HG03039 (cell line): Measurements from ENCODE around the gene PPEF2.
"Not testable (repeated sequence)": the region's sequence is repeated elsewhere in the genome, so short reads cannot be mapped to it uniquely, and the experiment has no call there.

Source experiments
- ATAC-seq: cut with Tn5 transposase; IDR thresholded peaks from one replicate; pipeline ENCODE4 v1.9.1; 2021; ENCODE audit warnings: mild to moderate bottlenecking, moderate library complexity; ENCODE audit not compliant: unreplicated experiment

PPEF2 gene

DNA sequence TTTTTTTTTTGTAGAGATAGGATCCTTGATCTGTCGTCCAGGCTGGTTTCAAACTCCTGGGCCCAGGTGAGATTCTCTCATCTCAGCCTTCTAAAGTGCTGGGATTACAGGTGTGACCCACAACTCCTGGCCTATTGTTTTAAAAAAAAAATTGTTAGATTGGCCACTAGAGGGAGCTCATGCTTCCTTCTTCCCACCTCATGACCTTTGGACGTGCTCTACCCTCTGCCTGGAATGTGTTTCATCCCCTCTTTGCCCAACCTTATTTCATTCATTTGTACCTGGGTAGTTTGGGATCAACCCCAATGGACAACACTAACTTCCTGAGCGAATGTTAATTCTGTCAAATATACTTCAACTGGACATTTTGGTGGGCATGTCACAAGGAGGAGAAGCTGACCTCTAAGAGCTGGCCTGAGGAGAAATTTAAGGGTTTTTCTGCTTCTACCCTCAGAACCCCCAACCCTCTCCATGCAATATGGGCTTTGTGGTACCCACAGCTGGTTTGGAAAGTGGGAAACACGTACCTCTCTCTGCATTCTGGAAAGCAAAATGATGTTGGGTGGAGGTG is 6.4 kb downstream of the PPEF2 start:
- no peak for ATAC-seq

DNA sequence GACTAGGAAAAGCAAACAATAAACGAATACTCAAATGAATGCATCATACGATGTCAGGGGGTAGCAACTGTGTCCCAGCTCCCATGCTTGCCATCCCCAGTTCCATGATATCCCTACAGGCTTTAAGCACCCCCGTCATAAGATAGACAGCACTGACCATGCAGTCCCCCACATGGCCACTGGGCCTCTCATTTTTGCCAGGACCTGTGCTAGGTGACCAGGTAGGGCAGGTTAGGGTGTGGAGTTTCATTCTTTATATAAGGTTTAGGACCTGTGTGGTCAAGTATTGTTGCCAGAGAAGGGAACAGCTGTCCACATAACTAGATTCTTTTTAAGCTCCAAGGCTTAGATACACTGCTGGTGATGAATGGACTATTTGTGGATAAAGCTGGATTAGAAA is 9.7 kb downstream of the PPEF2 start:
- ATAC-seq, result no peak

DNA sequence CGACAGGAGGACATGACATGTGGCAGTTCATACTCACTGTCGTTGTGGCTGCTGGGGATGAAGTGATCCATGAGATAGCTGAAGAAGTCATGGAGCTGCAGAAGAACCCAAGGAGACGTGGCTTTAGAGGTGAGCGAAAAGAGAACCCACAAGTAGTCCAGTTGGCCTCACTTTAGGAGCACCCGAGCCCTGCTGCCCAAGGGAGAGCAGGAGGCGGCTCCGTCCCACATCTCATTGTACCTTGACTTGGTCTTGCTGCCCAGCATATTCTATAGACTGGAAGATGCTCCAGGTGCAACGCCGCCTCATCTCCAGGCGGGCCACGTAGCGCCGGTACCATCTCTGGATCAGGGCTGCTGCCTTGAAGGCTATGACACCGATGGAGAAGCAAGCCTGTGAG is 10.6 kb downstream of the PPEF2 start:
- no peak for ATAC-seq

DNA sequence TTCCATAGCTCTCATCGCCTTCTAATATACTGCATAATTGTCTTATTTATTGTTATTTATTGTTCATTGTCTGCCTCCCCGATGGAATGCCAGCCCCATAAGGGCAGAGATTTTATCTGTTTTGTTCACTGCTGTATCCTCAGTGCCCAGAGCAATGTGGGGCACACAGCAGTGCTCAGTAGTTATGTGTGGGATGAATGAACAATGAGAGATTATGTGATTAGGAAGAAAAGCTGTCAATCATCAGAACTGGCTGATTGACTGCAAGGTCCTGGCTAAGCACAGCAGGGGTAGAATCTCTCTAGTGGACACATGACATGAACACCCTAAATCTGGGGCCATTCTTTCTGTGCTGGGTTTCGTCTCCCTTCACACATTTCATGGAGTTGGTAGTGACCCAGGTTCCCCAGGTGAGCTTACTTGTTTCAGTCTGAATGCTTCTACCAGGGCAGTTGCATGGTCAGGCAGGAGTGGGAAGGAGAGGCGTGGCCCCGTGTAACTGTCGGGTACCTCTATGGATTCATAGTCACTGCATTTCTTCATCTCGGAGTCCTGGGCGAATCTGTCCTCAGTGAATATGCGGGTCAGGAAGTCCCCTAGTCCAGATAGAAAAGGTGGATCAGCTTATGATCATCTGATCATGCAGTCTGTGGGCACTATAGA is 12.6 kb downstream of the PPEF2 start:
- no peak for ATAC-seq

DNA sequence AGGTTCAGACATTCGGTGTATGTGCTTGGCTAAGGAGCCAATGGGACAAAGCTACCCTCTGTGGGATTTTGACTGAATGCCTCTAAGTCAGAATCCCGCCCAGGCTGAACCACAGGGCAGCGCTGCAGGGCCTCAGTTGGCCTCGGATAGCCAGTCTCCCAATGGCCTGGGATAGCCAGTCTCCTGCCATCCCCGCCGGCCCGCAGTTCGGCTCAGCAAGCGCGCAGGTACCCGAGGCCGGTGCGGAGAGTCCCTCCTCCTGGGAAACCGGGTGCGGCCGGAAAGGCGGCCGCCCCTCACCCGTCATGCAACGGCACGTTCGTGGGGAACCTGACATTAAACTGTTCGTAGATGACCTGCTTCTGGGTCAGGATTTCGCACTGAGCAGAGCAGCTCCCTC is 16.1 kb downstream of the PPEF2 start:
- no peak for ATAC-seq

DNA sequence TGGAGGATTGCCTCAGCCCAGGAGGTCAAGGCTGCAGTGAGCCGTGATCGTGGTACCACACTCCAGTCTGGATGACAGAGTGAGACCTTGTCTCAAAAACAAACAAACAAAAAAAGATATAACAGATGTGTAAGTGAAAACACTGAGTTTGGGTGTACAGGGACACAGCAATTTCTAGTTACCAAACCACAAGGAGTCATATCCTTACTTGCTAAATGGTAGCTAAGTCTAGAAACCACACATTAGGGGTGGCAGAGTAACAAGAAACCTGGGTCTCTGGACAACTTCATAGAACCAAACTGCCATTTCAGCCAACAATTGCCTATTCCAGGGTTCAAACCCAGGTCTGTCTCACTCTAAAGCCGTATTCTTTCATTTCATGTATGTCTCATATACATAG is 20.8 kb downstream of the PPEF2 start:
- ATAC-seq, result no peak

DNA sequence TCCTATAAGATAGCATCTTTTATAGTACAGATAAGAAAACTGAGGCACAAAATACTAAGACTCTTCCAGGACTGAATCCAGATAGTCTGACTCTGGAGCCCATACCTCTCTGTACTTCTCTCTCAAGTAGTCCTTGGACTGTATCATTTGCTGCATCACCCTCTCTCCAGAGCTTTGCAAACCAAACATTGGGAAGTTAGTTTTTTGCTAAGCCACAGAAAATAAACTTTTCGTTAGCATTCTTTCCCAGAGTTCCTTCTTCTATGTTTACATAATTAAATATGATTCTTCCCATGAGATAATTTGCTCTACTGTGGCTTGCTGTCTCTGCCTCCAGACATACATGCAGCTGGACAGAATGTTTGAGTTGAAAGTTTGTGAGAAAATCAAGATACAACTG is 22.0 kb downstream of the PPEF2 start:
- no peak for ATAC-seq

DNA sequence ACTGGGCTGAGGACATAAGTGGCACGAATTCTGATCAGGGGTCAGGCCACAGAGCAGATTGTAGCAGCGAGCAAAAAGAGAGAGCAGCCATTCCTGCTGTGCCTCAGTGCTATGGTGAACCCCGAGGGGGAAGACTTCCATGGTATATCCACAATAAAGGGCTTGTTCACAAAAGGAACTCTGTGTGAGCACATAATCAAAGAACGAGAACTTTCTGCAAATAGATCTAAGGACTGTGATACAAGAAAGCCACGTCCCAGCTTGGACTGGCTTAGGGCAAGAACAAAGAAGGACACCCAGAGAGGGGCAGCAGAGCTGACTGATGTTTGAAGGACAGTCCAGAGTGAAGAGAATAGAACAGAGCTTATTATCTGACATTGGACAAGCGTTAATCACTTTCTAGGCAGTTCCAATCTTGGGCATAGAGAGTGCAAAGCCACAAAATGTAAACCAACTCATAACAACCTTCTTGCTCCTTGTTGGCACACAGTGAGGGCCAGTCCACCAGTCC is 24.0 kb downstream of the PPEF2 start:
- ATAC-seq, result no peak

DNA sequence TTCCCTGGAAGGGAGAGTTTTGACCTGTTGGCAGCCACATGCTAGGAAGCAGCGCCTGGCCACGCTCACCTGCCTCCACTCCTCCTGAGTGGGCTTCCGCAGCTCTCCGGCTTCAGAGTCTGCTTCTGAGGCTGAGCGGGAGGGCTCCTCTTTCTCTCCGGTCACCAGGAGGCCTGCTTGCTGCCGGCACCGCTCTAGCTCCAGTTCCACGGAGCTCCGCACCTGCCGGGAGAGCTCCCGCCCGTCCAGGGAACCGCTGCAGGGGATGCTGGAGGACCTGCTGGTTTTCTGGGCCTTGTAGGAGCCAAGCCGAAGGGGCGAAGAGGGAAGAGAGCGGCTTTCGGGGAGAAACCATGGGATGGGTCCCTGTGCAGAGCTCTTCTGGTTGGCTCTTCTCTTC is 26.0 kb downstream of the PPEF2 start:
- ATAC-seq, result no peak

DNA sequence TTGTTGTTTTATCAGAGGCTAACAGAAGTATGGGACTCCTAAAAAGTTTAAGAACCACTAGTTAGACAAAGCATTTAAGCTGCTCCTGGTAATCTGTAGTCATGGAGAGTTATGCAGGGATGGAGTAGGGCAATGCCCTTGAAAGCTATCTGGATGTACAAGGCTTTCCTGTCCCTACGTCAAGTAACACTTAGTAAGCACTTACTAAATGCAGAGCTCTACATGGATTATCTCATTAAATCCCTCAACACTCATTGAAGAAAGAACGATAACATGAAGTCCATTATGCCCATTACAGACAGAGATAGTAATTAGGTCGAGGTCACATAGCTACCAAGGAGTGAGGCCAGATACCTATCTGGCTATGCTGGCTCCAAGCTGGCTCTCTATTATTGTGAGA is 33.2 kb downstream of the PPEF2 start:
- ATAC-seq, result no peak

DNA sequence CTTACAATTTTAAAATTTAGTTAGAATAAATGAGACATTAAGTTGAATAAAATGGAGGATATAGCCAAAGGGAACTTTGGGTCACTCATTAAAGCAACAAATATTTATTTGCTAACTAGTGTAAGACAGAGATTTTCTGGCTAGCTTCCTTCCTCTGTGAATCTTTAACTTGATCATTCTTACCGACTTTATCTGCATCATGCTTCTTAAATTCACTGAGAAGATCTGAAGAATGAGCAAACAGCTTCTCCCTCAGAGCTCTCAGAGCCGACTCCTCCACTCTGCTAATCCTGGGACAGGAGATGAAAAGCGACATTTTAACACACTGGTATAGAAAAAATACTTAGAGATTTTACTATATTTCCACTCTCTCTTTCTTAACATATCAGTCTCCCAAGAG is 35.1 kb downstream of the PPEF2 start:
- no peak for ATAC-seq

DNA sequence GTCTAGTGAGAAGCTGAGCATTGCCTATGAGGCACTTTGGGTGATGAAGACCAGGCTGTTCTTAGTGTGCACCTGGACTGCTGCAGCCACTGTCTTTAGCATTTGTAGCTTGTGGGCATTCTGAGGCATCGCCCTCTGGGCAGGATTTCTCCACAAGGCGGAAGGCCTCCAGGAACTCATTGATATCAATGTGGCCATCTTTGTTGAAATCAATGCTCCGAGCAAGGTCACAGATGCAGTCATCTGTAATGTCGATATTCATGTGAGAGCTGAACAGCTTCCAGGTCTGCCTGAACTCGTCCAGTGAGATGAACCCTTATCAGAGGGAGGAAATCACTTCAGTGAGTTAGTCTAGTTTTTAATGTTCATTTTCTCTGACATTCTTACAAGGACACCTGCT is 41.6 kb downstream of the PPEF2 start:
- ATAC-seq, result no peak

DNA sequence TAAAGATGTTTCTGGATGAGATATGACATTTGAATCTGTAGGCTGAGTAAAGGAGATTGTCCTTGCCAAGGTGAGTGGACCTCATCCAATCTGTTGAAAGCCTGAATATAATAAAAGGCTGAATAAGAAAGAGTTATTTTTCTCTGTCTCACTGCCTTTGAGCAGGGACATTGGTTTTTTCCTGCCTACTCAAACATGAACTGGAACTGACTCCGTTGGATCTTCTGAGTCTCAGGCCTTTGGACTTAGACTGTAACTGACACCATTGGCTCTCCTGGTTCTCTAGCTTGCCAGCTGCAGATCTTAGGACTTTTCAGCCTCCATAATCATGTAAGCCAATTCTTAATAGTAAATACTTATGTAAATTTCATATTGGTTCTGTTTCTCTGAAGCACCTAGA is 43.5 kb downstream of the PPEF2 start:
- no peak for ATAC-seq

DNA sequence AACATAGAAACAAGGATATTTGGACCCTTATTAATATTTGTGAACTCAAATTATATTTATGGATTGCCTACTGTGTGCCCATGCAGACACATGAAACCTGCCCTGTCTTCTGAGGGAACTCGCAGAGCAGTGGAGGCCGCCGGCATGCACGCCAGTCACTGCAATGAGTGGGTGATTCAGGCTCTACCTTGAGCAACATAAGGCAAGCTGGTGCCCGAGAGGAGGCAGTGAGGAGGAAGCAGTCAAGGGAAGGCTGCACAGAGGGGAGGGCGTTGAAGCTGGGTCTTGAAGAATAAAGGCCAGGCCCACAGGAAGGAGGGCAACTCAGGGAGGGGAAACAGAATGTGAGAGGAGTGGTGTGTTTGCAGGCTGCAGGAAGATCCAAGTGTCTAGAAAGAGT is 52.8 kb downstream of the PPEF2 start:
- ATAC-seq, result no peak

DNA sequence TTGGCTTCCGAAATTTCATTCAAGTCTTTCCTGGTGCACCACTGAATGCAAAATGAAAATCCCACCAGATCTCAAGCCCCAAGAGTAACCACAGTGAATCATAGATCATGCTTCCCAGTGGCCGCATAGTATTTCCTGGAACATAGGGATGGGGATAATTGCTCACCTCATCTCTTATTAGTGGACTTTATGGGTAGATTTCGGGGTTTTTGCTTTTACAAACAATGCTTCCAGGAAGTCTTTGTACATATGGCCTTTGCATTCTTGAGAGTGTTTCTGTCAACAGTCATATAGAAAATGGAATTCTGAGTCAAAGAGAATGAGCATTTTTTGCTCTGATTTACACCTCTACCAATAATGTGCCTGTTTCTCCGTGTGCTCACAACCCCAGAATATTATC is 53.4 kb downstream of the PPEF2 start:
- no peak for ATAC-seq

DNA sequence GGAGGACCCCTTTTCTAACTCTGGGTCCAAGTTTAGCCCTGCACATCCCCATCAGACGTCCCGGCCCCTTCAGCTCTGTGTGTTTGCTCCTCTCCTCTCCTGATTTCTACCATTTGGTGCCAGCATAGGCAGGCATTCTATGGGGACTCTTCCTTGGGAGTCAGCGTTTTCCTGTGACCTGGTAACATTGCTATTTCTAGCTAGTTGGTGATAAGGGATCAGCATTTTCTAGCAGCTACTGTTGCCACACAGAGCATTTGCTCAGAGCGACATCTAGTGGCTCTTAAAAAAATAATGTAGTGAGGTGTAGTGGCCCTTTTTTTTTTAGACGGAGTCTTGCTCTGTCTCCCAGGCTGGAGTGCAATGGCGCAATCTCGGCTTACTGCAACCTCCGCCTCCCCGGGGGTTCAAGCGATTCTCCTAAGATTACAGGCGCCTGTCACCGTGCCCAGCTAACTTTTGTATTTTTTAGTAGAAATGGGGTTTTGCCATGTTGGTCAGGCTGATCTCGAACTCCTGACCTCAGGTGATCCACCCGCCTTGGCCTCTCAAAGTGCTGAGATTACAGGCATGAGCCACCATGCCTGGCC is 54.0 kb downstream of the PPEF2 start:
- ATAC-seq, result not testable (repeated sequence)

DNA sequence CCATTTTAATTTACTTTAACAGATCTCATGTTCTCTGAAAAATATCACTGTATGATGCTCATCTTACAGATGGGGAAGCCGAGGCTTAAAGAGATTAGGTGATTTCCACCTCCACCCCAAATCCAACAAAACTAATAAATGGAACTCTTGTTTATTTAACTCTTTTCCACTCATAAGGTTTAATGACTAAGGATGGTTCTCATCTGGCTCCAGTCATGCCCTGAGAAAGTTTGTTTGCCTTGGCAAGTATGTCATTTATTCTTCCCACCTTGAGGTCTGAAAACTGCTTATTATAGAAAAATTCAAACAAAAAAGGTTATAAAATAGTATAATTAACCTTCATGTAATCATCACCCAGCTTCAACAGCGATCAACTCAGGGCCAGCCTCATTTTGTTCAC is 56.3 kb downstream of the PPEF2 start:
- no peak for ATAC-seq

DNA sequence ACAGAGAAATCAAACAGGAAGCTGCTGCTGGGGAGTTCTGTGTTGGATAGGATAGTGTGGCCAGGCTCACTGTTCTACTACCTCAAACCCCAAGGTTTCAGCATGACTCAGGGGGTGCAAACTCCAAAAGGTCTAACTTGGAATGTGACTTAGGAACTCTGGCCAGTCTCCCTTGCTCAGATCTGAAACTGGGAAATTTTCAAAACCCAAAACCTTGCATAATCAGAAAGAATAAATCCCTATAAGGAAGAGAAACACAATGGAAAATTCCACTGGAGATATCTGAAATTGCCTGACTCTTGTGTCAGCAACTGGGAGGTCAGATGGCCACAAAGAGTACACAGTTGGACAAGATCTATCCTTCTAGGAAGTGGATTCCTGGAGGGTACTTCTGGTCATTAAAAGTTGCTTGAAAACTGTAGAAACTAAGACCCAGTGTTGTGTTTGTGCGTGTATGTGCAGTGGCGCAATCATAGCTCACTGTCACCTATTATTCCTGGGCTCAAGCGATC is 58.0 kb downstream of the PPEF2 start:
- ATAC-seq, result no peak

DNA sequence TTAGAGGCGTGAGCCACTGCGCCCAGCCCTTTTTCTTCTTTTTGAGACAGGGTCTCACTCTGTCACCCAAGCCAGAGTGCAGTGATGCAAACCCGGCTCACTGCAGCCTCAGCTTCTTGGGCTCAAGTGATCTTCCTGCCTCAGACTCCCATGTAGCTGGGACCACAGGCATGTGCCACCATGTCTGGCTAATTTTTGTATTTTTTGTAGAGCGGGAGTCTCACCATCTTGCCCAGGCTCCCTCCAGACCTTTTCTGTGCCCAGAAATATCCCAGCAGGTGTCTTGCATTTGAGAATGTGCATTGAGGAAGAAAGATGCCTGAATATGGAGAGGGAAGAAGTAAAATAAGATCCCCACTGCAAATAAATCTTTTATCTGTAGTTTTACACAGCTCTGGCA is 58.7 kb downstream of the PPEF2 start:
- ATAC-seq, result no peak

DNA sequence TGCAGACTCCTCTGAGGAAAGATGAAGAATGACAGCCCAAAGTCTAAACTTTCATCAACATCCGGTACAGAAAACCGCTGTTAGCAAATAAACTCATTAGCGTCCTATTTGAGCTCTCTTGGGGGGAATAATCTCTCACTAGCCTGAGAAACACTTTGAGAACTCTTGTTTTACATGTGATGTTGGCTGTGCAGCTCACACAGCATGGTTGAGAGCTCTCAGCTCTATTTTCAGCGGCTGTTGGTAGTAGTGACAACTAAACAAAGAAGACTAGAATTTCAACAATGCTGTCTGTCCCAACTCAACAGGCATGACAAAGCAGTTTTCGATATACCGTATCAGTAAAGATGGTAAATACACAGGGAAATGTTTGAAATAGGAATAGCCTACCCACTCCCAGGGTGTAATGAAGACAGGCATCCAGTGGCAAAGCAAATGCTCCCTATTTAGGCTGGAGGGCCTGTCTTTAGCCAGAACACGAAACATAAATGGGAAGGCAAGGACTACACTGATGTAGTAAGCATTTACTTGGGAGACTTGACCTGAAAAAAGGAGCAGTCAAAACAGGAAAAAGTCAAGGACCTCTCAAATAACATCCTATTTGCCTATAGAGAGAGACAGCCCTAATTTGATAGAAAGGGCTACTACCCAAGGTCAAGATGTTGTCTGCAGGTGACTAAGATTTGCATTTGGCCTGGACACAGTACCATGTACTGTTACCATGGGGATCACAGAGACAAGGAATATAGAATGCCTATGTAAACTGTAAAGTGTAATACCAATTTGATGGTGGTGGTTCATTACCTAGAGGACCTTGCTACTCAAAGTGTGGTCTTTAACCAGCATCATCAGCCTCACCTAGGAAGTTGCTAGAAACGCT is 60.4 kb downstream of the PPEF2 start:
- no peak for ATAC-seq

DNA sequence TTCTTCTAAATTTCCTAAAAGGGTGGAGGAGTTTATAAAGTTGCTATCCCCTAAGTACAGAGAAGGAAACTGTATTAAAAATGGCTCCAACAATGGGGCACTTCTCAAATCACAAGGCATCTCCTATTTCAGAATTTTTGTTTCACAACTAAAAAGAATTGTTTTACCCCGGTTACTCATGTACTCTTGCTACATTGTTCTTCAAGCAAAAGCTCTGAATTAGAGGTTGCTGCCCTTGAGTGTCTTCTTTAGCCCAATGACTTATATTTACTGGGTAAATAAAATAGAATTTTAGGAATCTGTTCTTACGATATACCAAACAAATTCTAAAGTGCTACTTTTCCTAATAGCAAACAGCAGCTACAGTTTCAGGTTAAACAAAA is 67.5 kb downstream of the PPEF2 start:
- no peak for ATAC-seq
